B cell (primary cell): ENCODE results near the gene IGF1R.

Experiments
- EZH2 ChIP-seq: IDR thresholded peaks from 2 replicates; pipeline ENCODE4 v1.6.1; 2012; ENCODE audit warnings: borderline replicate concordance, low read depth, mild to moderate bottlenecking, moderate library complexity, low read length; ENCODE audit not compliant: insufficient read depth, poor library complexity, severe bottlenecking
- TF ChIP-seq, protein P1 (sequence below): fragments of 200-600 bp; IDR thresholded peaks from one replicate; pipeline ENCODE4 v1.8.0; 2022; ENCODE audit warnings: antibody characterized with exemption, mild to moderate bottlenecking

GRCh38 chr15:98963444-98963843 is 315.1 kb downstream of the IGF1R start:
- TF ChIP-seq, protein P1, sequence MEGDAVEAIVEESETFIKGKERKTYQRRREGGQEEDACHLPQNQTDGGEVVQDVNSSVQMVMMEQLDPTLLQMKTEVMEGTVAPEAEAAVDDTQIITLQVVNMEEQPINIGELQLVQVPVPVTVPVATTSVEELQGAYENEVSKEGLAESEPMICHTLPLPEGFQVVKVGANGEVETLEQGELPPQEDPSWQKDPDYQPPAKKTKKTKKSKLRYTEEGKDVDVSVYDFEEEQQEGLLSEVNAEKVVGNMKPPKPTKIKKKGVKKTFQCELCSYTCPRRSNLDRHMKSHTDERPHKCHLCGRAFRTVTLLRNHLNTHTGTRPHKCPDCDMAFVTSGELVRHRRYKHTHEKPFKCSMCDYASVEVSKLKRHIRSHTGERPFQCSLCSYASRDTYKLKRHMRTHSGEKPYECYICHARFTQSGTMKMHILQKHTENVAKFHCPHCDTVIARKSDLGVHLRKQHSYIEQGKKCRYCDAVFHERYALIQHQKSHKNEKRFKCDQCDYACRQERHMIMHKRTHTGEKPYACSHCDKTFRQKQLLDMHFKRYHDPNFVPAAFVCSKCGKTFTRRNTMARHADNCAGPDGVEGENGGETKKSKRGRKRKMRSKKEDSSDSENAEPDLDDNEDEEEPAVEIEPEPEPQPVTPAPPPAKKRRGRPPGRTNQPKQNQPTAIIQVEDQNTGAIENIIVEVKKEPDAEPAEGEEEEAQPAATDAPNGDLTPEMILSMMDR: no peak
- no peak for TF ChIP-seq EZH2
